Tibial artery (tissue), 4 donors: ENCODE measurements around the gene SLC9A2.

Experiments
- DNase-seq, 2 donors: peaks; one replicate each; pipeline ENCODE4 v3.0.0-alpha.2; 2019
- H3K27ac ChIP-seq, 2 donors: fragments of 200-600 bp; sonication (generic) in 1 of 2; 1 replicate in 1 of 2; 2 replicates in 1 of 2; pipeline ENCODE4 v1.5.1; 2018 to 2019; ENCODE audit warnings: mild to moderate bottlenecking in 1 of 2
- H3K27me3 ChIP-seq, 2 donors: fragments of 200-600 bp; sonication (generic) in 1 of 2; one replicate each; pipeline versions ENCODE4 v1.5.1 to v1.6.0; 2016 to 2019
- H3K36me3 ChIP-seq, 3 donors: fragments of 200-600 bp; sonication (generic) in 2 of 3; one replicate each; pipeline ENCODE4 v1.5.1; 2016 to 2019; ENCODE audit warnings: mild to moderate bottlenecking in 2 of 3
- H3K4me1 ChIP-seq, 4 donors: fragments of 200-600 bp; sonication (generic) in 2 of 4; 1 replicate in 3 of 4; 2 replicates in 1 of 4; pipeline ENCODE4 v1.5.1; 2016 to 2019
- H3K4me3 ChIP-seq, 2 donors: fragments of 200-600 bp; sonication (generic) in 1 of 2; 1 replicate in 1 of 2; 2 replicates in 1 of 2; pipeline ENCODE4 v1.5.1; 2018 to 2019; ENCODE audit warnings: mild to moderate bottlenecking in 2 of 2
- H3K9me3 ChIP-seq, 3 donors: fragments of 200-600 bp; sonication (generic) in 1 of 3; one replicate each; pipeline ENCODE4 v1.5.1; 2016 to 2019
- intact Hi-C: fragments of 100-400 bp; cut with DNase I; formaldehyde crosslinking; loops from one replicate; pipeline ENCODE4 v1.15.0; 2023; ENCODE audit warnings: low total_unique reads
- TF ChIP-seq, protein P1 (sequence below), 2 experiments: fragments of 200-600 bp in 1 of 2; fragments of 450-650 bp in 1 of 2; IDR thresholded peaks; one replicate each; pipeline ENCODE4 v1.5.1; 2017 to 2019; ENCODE audit warnings: antibody characterized with exemption in 2 of 2, mild to moderate bottlenecking in 1 of 2, moderate library complexity in 1 of 2

SLC9A2 gene

DNA sequence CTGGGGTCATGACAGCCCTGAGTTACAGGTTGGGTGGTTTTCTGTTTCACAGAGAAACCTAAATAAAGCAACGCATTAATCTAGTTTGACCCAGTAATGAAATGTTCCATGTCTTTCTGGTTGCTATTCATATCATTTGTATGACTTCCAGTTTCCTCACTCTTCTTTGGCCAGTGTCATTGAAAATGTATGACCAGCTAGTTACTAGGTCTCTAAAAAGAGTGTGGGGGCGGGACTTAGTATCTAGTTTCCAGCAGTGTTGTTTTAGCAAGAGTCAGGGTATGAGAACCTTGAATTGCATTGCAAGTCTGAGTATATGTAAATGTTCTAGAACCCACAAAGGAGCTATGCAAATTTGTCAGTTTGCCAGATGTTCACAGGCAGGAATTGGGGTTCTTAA lies 47.7 kb downstream of the SLC9A2 start:
- intact Hi-C loops: no loop called here
- Histone ChIP-seq H3K36me3 (no peaks in the 10 kb centered on the region), H3K27ac (no peak overlapping the region), H3K27me3 (no peaks in the 10 kb centered on the region), H3K4me1 (no peaks in the 10 kb centered on the region), H3K9me3 (no peaks in the 10 kb centered on the region), H3K4me3 (no peak overlapping the region)
- TF ChIP-seq, protein P1, sequence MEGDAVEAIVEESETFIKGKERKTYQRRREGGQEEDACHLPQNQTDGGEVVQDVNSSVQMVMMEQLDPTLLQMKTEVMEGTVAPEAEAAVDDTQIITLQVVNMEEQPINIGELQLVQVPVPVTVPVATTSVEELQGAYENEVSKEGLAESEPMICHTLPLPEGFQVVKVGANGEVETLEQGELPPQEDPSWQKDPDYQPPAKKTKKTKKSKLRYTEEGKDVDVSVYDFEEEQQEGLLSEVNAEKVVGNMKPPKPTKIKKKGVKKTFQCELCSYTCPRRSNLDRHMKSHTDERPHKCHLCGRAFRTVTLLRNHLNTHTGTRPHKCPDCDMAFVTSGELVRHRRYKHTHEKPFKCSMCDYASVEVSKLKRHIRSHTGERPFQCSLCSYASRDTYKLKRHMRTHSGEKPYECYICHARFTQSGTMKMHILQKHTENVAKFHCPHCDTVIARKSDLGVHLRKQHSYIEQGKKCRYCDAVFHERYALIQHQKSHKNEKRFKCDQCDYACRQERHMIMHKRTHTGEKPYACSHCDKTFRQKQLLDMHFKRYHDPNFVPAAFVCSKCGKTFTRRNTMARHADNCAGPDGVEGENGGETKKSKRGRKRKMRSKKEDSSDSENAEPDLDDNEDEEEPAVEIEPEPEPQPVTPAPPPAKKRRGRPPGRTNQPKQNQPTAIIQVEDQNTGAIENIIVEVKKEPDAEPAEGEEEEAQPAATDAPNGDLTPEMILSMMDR (IDR thresholded peaks at IDR 0.05): no peak
- no peak for DNase-seq

DNA sequence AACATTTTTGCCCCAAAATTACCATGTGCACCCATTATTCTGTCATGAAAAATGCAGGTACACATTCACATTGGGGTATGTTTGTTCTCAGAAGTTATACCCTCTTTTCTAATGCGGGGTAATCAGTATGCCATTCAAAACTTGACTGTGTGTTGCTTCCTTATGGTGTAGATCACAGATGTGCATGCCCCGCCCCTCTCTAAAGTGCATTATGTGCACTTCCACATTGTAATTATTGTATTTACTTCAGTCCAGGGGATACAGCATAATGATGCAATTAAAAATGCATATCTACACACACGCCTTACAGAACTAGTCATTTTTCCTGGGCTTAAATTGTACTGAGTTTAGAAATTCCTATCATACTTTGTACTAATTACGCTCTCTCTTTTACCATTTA lies 48.8 kb downstream of the SLC9A2 start:
- Histone ChIP-seq H3K36me3 (no peaks in the 10 kb centered on the region), H3K4me1 (no peaks in the 10 kb centered on the region), H3K4me3 (no peak overlapping the region), H3K27me3 (no peaks in the 10 kb centered on the region), H3K9me3 (no peaks in the 10 kb centered on the region), H3K27ac (no peak overlapping the region)
- intact Hi-C loops: no loop called here
- TF ChIP-seq, protein P1 (IDR thresholded peaks at IDR 0.05): no peak
- no peak for DNase-seq

DNA sequence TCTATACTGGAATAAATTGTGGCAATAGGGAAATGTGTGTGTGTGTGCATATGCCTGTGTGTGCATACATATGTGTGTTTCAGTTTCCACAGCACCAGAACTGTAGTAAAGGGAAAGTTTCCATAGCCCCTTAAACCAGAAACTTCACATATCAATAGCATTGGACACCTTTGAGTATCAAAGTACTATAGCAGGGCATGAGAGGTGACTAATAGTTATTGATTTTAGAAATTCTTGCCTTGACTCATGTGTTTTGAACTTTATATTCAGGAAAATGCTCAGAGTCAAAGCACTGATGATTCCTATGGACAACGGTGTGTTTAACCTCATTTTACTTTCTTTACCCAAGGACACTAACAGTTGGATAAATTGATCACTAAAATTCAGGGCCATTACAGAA lies 50.0 kb downstream of the SLC9A2 start:
- Histone ChIP-seq H3K27ac (no peak overlapping the region), H3K27me3 (no peaks in the 10 kb centered on the region), H3K36me3 (no peaks in the 10 kb centered on the region), H3K4me1 (no peaks in the 10 kb centered on the region), H3K9me3 (no peaks in the 10 kb centered on the region), H3K4me3 (no peak overlapping the region)
- TF ChIP-seq, protein P1 (IDR thresholded peaks at IDR 0.05): no peak
- no peak for DNase-seq
- intact Hi-C loops: no loop called here

DNA sequence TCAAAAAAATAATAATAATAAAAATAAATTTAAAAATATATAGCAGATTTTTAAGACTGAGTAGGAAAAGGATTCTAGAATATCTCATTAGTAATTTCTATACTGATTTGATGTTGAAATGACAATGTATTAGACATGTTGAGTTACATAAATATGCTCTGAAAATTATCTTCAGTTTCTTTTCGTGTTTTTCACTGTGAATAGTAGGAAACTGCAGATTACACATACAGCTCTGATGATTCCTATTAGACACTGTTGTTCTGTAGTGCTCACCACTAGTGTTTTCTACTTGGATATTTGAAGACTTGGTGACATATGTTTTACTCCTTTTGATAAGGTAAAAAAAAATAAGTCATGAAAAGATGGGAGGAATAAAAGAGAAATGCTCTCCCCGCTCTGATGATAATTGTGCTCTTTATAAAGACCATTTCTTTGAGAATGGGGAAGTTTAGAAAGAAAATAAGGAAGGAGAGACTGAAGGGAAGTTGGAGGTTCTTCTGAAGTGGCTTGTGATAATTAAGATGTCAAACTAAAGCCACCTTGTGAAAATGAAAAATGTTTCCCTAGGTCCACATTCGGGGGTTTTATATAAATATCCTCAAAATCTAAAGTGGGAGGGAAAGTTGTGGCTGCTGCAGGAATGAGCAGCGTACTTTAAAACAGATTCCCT lies 52.9 kb downstream of the SLC9A2 start:
- TF ChIP-seq, protein P1 (IDR thresholded peaks at IDR 0.05): no peak
- intact Hi-C loops: no loop called here
- Histone ChIP-seq H3K36me3 (no peaks in the 10 kb centered on the region), H3K27ac (no peak overlapping the region), H3K4me1 (no peaks in the 10 kb centered on the region), H3K9me3 (no peaks in the 10 kb centered on the region), H3K4me3 (no peak overlapping the region), H3K27me3 (no peaks in the 10 kb centered on the region)
- no peak for DNase-seq

DNA sequence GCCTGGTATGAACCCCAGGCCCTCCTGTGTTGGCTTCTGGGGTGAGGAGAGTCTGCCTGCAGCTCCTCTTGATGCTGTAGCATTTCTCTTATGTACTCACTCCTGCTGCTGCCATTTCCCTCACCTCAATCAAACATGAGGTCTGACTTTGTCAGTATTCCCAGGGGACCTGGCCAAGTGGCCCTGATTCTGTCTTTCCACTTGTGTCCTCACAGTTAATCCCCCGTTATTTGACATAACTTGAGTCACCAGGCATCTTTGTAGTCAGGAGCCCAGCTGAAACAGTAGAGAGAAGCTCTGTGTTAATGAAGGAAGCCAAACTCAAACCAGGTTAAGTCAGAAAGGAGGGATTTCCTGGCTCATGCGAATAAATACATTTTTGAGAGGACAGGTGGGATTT lies 55.0 kb downstream of the SLC9A2 start:
- TF ChIP-seq, protein P1 (IDR thresholded peaks at IDR 0.05): no peak
- no peaks in the 10 kb centered on the region for H3K27me3 ChIP-seq
- H3K27ac ChIP-seq: no peak overlapping the region
- no peaks in the 10 kb centered on the region for H3K36me3 ChIP-seq
- intact Hi-C loops: no loop called here
- DNase-seq: no peak
- no peaks in the 10 kb centered on the region for H3K9me3 ChIP-seq
- H3K4me3 ChIP-seq: no peak overlapping the region
- no peaks in the 10 kb centered on the region for H3K4me1 ChIP-seq

DNA sequence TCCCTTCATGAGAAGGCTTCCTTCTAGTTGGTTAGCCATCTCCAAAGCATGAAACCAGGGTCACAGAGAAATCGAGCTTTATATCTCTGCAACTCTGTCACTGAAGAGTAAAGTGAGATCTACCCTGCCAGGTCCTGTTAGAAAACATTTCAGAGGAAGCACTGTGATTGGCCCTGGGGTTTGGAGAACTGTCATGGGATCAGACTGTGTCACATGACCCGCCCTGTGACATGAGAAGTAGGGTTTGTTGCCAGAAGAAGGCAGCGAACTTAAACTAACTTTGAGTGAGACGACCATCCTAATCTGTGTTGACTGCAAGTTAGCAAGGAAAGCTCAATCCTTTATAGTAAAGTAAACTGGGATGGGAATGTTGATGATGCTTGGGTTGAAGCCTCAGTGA lies 55.5 kb downstream of the SLC9A2 start:
- TF ChIP-seq, protein P1 (IDR thresholded peaks at IDR 0.05): no peak

More for the DNA sequence above, 55.5 kb downstream of the SLC9A2 start:
- intact Hi-C loops: no loop called here
- Histone ChIP-seq H3K27me3 (no peaks in the 10 kb centered on the region), H3K4me3 (no peak overlapping the region), H3K36me3 (no peaks in the 10 kb centered on the region), H3K27ac (no peak overlapping the region), H3K4me1 (no peaks in the 10 kb centered on the region), H3K9me3 (no peaks in the 10 kb centered on the region)
- no peak for DNase-seq
